ENCODE data around the gene BTG2. TPM values are rescaled to one million over a fixed set of nuclear protein-coding genes. Genes with fewer than 3 reads are reported as not detected.

The BTG2 gene
- total RNA-seq, 2 donors from 2014 or later, result 132 to 254 TPM

DNA sequence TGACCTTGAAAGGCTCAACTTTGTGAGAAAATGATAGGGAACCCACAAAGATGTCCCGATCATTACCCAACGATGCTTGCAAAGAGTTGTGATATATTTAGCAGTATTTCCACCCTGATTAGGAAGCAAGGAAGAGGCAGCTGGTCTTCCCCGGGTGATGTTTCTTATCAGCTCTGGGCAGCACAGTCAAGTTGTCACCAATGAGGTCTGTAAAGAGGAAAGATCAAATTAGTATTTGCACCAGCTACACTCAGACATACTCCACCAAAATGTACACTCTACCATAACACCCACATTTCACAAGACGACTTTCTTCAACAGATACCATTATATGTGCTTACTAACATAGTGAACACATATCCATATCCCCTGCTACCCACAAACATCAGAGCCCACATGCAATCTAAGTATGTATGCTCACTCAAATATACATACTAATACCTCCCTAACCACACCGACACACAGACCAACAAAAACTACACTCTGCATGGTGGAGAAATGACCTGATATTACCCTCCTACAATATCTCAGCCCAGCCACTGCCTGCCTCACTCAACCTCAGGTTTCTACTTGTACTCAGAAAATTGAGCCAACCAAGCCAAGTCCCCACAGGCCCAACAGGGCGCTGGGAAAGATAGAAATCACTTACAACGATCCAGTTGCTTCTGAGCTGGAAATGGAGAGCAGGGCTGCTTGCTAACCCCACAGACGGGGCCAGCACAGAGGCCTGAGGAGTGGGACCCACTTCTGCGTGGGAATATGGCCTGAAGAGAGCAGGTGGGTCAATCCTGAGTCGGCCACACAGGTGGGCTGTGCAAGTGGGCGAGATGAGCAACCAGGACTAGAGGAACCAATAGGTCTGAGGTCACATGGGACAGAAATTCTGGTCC lies 4.6 kb upstream of the BTG2 start:
- TF ChIP-seq, protein P1, sequence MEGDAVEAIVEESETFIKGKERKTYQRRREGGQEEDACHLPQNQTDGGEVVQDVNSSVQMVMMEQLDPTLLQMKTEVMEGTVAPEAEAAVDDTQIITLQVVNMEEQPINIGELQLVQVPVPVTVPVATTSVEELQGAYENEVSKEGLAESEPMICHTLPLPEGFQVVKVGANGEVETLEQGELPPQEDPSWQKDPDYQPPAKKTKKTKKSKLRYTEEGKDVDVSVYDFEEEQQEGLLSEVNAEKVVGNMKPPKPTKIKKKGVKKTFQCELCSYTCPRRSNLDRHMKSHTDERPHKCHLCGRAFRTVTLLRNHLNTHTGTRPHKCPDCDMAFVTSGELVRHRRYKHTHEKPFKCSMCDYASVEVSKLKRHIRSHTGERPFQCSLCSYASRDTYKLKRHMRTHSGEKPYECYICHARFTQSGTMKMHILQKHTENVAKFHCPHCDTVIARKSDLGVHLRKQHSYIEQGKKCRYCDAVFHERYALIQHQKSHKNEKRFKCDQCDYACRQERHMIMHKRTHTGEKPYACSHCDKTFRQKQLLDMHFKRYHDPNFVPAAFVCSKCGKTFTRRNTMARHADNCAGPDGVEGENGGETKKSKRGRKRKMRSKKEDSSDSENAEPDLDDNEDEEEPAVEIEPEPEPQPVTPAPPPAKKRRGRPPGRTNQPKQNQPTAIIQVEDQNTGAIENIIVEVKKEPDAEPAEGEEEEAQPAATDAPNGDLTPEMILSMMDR (IDR thresholded peaks at IDR 0.05), result no peak
- no peak for DNase-seq (ENCODE audit: low spot score)
- no peaks in the 10 kb centered on the region for H3K27me3 ChIP-seq
- no peaks in the 10 kb centered on the region for H3K9me3 ChIP-seq
- peak overlapping the region; percentile 63 to 70 for H3K27ac ChIP-seq
- H3K36me3 ChIP-seq, result no peaks in the 10 kb centered on the region
- peaks cover 0 to 9% of the 10 kb centered on the region in 2 donors for H3K4me1 ChIP-seq
- no peak overlapping the region for H3K4me3 ChIP-seq

- TF ChIP-seq, protein P1 (IDR thresholded peaks at IDR 0.05), result no peak
- DNase-seq (ENCODE audit: low spot score), result no peak
- H3K9me3 ChIP-seq, result no peaks in the 10 kb centered on the region
- peak overlapping the region; percentile 63 to 70 for H3K27ac ChIP-seq
- H3K27me3 ChIP-seq, result no peaks in the 10 kb centered on the region
- no peaks in the 10 kb centered on the region for H3K36me3 ChIP-seq
- H3K4me3 ChIP-seq, result no peak overlapping the region
- peaks cover 0 to 9% of the 10 kb centered on the region in 2 donors for H3K4me1 ChIP-seq
Measured at GRCh38 chr1:203301331-203301668, 4.0 kb upstream of the BTG2 start.

DNA sequence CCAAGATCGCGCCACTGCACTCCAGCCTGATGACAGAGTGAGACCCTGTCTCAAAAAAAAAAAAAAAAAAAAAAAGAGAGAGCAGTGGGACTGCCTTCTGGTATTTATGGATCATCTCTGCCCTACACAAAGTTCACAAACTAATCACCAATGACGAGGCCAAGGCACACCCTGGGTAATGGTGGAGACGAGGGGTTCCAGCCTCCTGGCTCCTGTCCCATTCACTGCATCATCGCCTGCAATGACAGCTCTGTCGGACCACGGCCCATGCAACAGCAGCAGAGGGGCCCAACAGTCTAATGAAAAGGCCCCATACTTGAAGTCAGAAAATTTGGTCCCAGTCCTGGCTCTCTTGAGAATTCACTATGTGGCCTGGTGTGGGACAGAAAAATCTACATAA lies 2.9 kb upstream of the BTG2 start:
- Histone ChIP-seq H3K27ac (no peak overlapping the region), H3K36me3 (peaks cover 8% of the 10 kb centered on the region), H3K4me1 (peaks cover 0 to 15% of the 10 kb centered on the region in 2 donors), H3K27me3 (no peaks in the 10 kb centered on the region), H3K4me3 (no peak overlapping the region), H3K9me3 (no peaks in the 10 kb centered on the region)
- TF ChIP-seq, protein P1 (IDR thresholded peaks at IDR 0.05), result no peak
- DNase-seq (ENCODE audit: low spot score), result no peak

DNA sequence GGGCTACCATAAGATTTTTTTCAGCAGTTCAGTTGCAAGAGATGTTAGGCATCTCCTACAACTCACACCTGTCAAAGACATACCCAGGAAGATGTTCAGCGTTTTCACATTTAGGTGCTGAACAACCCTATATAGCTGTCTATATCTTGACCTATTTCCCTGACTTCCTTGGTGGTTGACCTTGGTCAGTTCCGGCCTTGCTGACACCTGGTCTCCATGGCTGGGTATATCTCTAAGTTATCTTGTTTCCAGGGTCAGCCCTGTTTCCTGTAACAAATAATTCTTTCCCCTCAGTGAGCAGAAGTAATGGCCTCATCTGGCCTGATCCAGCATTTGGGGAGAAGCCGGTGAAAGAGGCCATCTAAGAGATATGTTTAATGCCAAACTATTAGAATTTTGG lies 2.4 kb upstream of the BTG2 start:
- TF ChIP-seq, protein P1 (IDR thresholded peaks at IDR 0.05), result no peak
- no peak overlapping the region for H3K27ac ChIP-seq
- H3K9me3 ChIP-seq, result no peaks in the 10 kb centered on the region
- H3K4me3 ChIP-seq, result no peak overlapping the region
- H3K36me3 ChIP-seq, result peaks cover 12% of the 10 kb centered on the region
- no peaks in the 10 kb centered on the region for H3K27me3 ChIP-seq
- peaks cover 0 to 19% of the 10 kb centered on the region in 2 donors for H3K4me1 ChIP-seq
- no peak for DNase-seq (ENCODE audit: low spot score)

GRCh38 chr1:203304391-203304918 lies 864 bp upstream of the BTG2 start:
- peak overlapping the region in 1 of 2 donors; percentile 97 for H3K4me3 ChIP-seq
- H3K27me3 ChIP-seq, result no peaks in the 10 kb centered on the region
- peak overlapping the region; percentile 100 for H3K27ac ChIP-seq
- H3K9me3 ChIP-seq, result no peaks in the 10 kb centered on the region
- no peak for DNase-seq (ENCODE audit: low spot score)
- peaks cover 28% of the 10 kb centered on the region for H3K36me3 ChIP-seq
- H3K4me1 ChIP-seq, result peaks cover 0 to 35% of the 10 kb centered on the region in 2 donors
- TF ChIP-seq, protein P1 (IDR thresholded peaks at IDR 0.05), result no peak
